Right lung (tissue), 5 donors: Measurements from ENCODE around the gene ULBP3. TPM values are rescaled to one million over a fixed set of nuclear protein-coding genes. Genes with fewer than 3 reads are reported as not detected.
"Not testable (repeated sequence)": the region's sequence is repeated elsewhere in the genome, so short reads cannot be mapped to it uniquely, and the experiment has no call there.

Experiments
- DNase-seq, 2 donors: peaks; one replicate each; pipeline ENCODE4 v3.0.0-alpha.2; 2013
- polyA plus RNA-seq, 5 donors: library from polyadenylated mRNA; unstranded; fragments of 120-200 nt; gene quantifications; one replicate each; pipeline versions ENCODE4 v1.2.1 to v1.2.3, GENCODE V29; 2013; ENCODE audit warnings: inconsistent platforms in 1 of 5, low replicate concordance in 1 of 5; ENCODE audit not compliant: insufficient read length in 5 of 5, insufficient read depth in 1 of 5

ULBP3 gene
- polyA plus RNA-seq, 5 donors: 8.6 to 13.0 (median 10.2) TPM

DNA sequence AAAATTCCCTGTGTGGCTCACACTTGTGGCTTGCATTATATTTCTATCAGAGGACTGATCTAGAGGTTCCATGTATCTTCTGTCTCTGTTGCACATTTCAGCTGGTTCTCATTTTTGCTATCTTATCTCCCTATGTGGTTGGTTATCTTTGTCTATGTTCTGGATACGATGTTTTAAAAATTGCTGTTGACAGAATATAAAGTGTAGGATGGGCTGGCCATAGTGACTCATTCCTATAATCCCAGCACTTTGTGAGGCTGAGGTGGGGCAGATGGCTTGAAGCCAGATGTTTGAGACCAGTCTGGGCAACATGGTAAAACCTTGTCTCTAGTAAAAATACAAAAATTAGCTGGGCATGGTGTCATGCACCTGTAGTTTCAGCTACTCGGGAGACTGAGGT is 9.9 kb upstream of the ULBP3 start:
- no peak for DNase-seq

DNA sequence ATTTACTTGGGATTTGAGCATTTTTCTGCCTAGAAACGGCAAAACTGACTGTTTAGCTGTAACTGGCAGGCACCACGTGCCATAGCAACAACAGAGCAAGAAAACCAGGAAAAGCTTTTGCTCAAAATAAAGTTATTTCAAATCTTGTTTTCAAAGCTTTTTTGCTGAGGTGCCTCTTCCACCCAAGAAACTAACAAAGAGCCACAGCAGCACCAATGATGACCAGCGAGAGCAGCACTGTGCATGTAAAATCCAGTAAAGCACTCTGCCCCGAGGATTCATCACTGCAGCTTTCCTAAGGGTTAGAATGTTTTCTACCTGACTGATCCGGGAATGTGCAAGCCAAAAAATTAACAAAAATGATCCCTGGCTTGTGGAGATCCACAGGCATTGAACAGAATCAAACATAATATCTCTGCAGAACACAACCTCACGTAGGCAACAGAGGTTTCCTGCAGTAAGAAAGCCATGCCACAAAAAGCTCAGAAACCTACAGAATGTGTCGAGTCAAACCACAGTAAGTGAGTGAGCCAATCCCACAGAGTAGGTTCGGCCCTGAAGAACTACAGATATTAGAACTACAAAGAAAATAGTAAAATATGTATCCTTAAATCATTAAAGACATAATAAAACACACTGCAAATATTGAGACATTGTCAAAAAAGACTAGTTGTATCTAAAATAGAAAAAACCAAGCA is 7.4 kb upstream of the ULBP3 start:
- no peak for DNase-seq

DNA sequence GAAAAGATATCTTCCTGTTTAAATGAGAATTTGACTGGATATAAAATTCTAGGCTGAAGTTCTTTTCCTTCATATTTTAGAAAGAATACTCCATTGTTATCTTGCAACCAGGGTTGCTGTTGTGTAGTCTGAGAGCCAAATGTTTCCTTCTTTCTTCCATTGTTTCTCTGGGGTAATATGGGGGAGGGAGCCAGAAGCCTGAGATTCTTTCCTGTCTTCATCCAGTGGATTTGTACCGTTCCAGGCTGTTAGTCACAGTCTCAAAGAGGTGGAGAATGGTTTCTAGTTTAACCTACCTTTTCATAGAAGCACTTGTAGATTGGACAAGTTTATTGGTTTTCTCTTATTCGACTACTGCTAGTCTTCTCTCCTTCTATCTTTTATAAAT is 6.1 kb upstream of the ULBP3 start:
- DNase-seq: no peak

DNA sequence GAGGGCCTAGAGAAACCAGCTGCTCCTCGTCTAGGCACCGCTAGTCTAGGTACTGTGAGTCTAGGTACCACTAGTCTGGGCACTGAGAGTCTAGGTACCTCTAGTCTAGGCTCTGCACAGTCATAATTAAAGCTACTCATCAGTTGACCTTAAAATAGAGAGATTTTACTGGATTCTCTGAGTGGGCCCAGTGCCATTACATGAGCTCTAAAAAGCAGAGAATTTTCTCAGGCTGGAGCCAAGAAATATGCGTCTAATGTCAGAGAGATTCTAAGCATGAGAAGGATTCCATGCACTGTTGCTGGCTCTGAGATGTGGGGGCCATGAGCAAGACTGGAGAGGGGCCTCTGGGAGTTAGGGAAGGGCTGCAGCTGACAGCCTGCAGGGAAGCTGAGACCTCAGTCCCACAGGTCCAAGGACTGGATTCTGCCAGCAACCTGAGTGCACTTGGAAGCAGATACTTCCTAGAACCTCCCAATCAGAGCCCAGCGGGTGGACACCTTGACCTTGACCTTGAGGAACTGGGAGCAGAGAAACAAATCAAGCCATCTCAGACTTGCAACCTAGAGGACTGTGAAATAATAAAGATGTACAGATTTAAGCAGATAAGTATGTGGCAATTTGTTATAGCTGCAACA is 5.6 kb upstream of the ULBP3 start:
- not testable (repeated sequence) for DNase-seq

DNA sequence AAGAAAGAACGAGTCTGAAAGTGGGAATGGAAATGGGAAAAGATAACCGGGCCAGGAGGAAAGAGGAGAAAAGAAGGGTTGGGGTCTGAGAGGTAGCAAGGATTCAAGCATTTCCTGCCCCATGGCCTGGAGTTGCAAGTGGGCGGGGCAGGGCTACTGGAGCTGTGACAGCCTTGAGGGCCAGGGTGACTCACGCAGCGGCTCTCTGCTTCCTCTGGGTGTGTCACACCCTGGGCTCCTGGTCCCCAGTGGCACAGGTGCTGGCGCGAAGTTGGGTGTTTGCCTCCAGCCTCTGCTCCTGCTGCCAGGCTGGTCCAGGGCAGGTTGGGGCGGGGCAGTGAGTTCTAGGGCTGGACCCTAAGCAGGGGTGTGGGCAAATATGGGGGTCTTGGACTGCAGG is 3.3 kb upstream of the ULBP3 start:
- DNase-seq: no peak

DNA sequence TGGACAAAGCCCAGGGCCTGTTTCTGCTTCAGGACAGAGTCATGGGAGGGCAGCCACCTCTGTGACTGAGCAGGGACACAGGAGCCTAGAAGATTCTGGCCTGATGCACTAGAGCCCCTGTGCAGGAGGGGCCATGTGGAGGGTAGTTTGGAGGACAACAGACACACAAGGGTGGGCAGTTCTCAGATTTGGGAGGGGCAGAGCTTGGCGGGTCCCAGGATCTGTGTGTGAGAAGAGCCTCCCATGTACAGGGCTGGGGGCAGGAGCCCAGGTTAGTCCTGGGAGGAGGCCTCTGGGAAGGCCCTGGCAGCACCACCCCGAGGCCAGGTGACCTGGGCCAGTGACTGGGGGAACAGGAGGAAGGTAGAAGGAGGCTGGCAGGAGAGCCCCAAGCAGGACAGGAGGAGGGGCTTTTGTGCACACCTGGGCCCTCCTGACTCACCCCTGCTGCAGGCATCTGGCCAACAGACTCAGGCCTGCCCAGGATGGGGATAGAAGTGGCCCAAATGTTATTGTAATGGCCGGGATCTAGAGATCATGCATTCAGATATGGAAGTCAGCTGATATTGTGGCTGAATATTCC is 1.4 kb upstream of the ULBP3 start:
- no peak for DNase-seq

DNA sequence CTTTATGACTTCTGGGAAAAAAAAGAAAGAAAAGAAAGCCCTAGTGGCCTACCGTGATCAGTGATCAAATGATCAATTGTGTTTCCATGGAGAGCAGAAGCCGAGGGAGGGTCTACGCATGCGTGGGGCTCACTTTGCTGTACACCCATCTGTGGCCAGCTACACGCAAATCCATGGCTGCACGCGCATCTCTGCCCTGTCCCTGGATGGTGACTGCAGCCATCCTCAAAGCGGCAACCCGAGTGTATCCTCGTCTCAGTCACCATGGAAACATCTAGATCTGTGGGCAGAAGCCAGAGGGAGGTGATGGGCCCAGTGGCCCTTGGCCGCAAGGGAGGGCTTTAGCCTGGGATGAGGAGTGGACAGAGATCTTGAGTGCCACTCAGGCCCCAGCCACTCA is 785 bp upstream of the ULBP3 start:
- DNase-seq: no peak

DNA sequence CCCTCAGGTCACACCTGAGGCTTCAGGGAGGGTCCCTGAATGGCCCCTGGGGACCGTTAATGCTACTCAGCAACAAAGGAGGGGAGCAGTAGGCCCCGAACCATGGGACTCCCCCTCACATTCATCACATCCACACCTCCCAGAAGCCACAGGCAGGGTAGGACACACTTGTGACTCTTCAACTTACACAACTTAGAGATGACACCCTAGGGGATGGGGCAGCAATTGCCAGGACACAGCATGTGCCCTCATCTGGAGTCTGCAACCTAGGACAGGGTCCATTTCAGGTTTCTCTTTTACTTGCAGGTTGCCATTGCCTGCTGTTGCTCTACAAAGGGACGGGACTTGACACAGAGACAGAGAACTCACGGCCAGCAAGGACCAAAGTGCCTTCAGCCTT is 770 bp downstream of the ULBP3 start:
- DNase-seq: no peak

DNA sequence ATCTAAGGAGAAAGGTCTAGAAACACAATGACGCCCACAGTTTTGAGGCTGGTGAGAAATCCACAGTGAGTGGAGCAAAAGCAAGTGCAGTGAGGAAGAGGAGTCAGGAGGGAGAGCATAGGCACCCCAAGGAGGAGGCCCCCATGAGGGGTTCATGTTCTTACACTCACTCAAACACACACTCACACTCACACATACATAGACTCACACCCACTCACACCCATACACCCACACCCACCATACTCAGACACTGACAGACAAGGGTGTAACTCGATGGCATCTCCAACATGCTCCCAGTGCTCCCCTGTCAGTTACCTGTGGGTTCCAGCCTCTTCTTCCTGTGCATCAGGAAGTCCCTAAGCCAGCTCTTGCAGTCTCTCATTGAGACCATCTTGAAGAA is 3.8 kb downstream of the ULBP3 start:
- DNase-seq: no peak

DNA sequence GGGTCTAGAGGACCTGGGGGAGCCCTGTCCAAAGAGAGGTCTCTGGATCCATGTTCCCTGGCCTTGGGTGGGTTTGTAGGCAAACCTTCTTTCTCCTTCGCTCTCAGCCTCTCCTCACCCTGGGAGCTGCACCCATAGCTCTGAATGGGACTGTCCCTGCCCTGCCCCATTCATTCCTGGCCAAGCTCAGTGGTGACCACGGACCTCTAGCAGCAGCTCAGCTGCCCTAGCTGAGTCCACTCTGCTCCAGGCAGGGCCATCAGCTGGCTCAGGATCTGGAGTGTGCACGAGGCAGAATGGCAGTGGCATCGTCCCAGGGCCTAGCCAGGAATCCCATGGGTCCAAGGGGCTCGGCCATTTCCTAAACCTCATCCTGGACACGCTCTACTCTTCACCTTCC is 5.3 kb downstream of the ULBP3 start:
- DNase-seq: no peak

DNA sequence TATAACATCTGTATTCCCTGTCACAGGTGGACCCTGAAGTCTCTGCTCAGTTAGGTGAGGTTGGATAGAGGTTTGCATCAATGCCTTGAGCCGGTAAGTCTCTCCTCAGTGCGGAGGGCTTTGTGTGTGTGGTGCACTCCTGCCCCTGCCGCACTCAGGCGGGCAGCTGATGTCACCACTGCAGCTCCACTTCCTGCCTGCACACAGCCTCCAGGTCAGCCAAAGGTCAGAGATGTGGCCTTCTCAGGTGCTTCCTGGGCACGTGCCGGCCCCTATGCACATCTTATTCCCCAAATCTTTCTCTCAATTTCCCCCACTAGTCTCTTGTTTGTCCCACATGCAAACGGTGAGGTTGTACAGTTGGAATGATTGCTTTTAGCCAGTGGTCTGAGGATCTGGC is 8.9 kb downstream of the ULBP3 start:
- not testable (repeated sequence) for DNase-seq

DNA sequence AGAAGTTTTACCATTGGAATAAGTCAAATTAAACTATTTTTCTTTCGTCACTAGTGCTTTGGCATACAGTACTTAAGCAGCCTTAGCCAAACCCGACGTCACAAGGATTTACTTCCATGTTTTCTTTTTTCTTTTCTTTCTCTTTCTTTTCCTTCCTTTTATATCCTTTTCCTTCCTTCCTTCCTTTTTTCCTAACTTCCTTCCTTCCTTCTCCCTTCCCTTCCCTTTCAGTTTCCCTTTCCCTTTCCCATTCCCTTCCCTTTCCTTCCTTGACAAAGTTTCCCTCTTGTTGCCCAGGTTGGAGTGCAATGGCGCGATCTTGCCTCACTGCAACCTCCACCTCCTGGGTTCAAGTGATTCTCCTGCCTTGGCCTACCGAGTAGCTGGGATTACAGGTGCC is 9.9 kb downstream of the ULBP3 start:
- DNase-seq: no peak

DNA sequence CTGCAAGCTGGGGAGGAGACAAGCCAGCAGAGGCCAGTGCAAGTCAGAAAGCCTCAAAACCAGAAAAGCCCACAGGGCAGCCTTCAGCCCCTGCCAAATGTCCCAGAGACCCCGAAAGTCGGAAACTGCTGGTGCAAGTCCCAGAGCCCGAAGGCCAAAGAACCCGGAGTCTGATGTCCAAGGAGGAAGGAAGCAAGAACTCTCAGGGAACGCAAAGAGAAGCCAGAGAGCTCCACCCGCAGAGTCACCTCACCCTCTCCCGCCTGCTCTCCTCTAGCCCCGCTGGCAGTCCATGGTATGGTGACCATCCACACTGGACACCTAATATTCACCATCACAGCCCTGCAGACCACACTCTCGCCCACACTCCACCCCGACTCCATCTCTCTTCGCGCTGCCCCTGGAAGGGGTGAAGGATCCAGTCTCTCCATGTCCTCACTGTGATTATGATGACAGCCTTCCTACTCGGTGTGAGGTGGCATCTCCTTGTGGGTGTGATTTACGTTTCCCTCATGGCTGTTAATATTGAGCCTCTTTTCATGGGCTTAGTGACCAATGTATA is 10.6 kb downstream of the ULBP3 start:
- DNase-seq: no peak

DNA sequence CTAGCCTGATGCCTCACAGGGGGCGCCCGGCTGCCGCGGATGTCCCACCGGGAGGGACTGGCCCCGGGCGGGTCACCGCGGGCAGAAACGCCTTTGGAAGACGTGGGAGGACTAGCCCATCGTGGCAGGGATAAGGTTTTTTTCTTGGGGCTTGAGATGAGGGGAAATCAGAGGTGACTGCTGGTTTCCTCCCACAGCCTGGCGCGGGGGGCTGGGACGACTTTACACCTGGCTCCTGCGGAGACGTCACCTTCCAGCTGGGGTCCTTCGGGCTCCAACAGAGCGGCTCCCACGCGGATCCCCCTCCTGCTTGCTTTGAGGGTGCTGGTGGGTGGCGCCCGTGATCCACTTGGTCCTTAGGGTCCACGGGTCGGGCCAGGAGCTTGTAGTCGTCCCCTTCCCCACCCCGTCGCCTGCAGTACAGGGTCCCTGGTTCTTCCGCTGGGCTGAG is 11.4 kb downstream of the ULBP3 start:
- no peak for DNase-seq

DNA sequence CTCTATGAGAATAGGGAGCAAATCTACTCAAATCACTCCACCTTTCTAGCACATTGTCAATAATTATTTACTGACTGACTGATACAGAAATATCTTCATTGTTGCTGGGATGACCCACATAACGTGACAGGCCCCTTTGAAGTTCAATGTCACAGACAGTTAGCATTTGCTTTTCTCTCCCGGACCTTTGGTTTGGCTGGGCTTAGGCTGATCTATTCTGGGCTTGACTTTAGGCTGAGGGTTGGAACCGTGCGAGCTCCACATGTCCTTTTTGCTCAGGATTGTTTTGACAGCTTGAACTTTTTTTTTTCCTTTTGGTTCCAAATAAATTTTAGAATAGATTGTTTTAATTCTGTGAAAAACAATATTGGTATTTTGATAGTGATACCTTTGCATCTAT is 12.0 kb downstream of the ULBP3 start:
- no peak for DNase-seq

DNA sequence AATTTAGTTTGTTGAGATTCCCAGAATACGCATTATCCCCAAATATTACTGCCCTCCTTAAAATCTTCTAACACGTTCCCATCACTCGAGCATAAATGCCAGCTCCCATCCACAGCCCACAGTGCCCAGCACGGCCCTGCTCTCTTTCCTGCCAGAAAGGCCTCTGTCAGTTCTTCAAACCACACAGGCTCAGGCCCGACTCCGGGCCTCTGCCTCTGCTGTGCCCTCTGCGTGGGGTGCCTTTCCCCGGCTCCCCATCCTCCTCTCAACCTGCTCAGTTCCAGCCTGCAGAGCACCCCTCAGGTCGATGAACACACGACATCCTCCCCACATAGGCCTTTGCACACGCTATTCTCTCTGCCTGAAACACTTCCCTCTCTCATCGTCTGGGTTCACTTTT is 12.8 kb downstream of the ULBP3 start:
- no peak for DNase-seq

DNA sequence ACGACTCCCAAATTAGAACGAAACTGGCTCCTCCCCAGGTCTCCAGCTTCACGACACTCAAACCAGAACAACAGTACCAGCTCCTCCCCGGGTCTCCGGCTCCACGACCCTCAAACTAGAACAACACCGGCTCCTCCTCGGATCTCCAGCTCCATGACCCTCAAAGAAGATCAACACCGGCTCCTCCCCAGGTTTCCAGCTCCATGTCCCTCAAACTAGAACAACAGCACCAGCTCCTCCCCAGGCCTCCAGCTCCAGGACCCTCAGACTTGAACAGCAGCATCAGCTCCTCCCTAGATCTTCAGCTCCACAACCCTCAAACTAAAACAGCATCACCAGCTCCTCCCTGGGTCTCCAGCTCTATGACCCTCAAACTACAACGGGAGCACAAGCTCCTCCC is 13.8 kb downstream of the ULBP3 start:
- no peak for DNase-seq

DNA sequence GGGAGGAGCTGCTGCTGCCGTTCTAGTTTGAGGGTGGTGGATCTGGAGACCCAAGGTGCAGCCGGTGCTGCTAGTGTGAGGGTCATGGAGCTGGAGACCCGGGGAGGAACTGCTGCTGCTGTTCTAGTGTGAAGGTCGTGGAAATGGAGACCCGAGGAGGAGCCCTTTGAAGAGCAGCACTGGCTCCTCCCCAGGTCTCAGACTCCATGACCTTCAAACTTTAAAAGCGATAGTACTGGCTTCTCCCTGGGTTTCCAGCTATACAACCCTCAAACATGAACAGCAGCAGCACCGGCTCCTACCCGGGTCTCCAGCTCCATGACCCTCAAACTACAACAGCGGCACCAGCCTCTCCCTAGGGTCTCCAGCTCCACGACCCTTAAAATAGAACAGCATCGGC is 15.5 kb downstream of the ULBP3 start:
- no peak for DNase-seq

DNA sequence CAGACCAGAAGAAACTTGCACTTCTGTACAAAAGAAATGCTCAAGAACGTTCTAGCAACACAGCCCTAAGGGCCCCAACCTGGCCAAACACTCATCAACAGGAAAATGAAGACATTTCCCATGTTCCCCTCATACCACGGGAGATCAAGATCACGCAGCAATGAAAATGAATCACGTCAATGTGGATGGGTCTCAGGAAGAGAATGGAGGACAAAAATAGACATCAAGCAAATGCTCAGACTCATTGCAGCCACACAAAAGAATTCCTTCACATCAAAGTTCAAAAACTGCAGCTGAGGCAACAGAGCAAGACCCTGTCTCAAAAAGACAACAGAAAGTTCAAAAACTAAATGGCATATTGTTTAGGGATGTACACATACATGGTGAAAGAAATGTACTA is 18.1 kb downstream of the ULBP3 start:
- DNase-seq: no peak

DNA sequence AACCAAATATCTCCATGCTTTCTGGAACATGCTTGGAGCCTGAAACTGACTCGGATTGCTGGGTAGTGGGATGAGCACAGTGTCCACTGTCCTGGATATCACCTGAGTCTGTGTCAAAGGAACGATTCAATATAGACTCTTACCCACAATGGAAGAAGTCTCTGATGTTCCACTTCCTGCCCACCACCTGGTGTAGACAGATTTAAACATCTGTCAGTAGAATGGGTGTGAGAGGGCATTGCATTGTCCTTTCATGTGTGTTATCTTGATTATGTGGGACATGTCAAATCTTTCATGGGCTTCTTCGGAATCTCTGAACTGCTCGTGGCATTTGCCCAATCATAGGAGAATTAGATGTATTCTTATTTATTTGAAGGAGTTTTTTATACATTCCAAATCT is 20.8 kb downstream of the ULBP3 start:
- no peak for DNase-seq

DNA sequence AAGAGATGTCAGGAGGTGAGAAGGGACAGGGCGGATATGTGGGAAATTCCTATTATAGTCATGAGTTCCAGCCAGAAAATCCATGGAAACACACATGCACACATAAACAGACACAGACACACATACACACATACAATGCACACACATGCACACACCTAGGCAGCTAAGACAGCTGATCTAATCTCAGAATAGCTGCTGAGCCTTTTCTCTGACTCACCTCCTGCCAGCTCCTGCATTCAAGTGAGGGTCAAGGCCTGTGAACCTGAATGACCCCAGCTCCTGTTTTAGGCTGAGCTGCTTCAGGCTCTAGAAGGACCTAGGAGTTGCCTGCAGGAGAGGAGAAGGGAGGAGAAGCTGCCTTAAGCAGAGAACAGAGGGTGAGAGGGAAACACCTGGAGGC is 22.0 kb downstream of the ULBP3 start:
- DNase-seq: no peak

DNA sequence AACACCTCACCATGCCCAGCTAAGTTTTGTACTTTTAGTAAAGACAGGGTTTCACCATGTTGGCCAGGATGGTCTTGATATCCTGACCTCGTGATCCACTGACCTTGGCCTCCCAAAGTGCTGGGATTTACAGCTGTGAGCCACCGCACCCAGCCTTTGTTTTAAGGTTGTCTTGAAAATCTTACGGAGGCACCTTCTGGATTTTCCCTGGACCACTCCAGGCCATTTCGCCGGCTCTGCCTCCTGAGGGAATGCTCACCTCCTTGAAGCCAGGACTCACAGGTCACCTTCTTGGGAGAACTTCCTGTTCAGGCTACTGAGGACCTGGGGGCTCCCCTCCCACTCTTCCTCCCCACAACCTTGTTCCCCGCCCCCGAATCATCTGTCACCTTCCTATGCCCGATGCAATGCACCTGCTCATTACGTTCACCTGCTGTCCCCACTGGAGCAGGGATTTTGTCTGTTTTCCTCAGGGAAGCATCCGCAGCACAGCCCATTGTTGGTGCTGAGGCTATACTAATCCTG is 24.2 kb downstream of the ULBP3 start:
- no peak for DNase-seq
